IMR-90 (cell line): ENCODE data around the gene CEP72. TPM values are rescaled to one million over a fixed set of nuclear protein-coding genes. Genes with fewer than 3 reads are reported as not detected.

Experiments used
- ATAC-seq: fragments of 200-7000 bp; cut with Tn5 transposase; 2 replicates; pipeline ENCODE4 v1.9.1; 2020; ENCODE audit warnings: low read depth, mild to moderate bottlenecking, moderate library complexity
- BruUV-seq: library from RNA; stranded (reverse); fragments of 400-500 nt; replicated peaks from 2 replicates; lab custom pipeline; 2021; lab: Mats Ljungman, UMichigan
- CTCF ChIA-PET: fragments of 300-600 bp; formaldehyde crosslinking; extraction: SDS; loops from one replicate; lab custom pipeline; 2021; ENCODE audit warnings: antibody characterized with exemption; lab: Yijun Ruan, JAX
- POLR2A ChIA-PET: fragments of 300-600 bp; sonication (Branson Sonifier 250); formaldehyde crosslinking; loops from one replicate; lab custom pipeline; 2022; ENCODE audit warnings: antibody characterized with exemption; ENCODE audit not compliant: unreplicated experiment; lab: Charles Lee
- DNase-seq: peaks from one replicate; pipeline ENCODE4 v3.0.0; 2013
- H2AFZ ChIP-seq: replicated peaks from 2 replicates; pipeline ENCODE3; 2013; ENCODE audit warnings: low read length, mild to moderate bottlenecking; ENCODE audit not compliant: poor library complexity
- H2AK5ac ChIP-seq: 2 replicates; pipeline ENCODE4 v1.6.1; 2013; ENCODE audit warnings: low read depth, low read length, inconsistent platforms
- H2AK9ac ChIP-seq: replicated peaks from 2 replicates; pipeline ENCODE3; 2013; ENCODE audit warnings: mild to moderate bottlenecking, low read depth, low read length, moderate library complexity; ENCODE audit not compliant: poor library complexity
- H2BK120ac ChIP-seq: 2 replicates; pipeline ENCODE4 v1.6.1; 2013; ENCODE audit warnings: low read depth, low read length, inconsistent platforms
- H2BK15ac ChIP-seq: 3 replicates; pipeline ENCODE4 v1.6.1; 2013; ENCODE audit warnings: low read depth, low read length, inconsistent platforms
- H2BK20ac ChIP-seq: 2 replicates; pipeline ENCODE4 v1.6.1; 2013; ENCODE audit warnings: low read depth, mild to moderate bottlenecking, inconsistent platforms, low read length, moderate library complexity
- H2BK5ac ChIP-seq: 2 replicates; pipeline ENCODE4 v1.6.1; 2013; ENCODE audit warnings: mild to moderate bottlenecking, low read depth, low read length, inconsistent platforms; ENCODE audit not compliant: poor library complexity, severe bottlenecking
- H3K14ac ChIP-seq: replicated peaks from 2 replicates; pipeline ENCODE4 v1.6.1; 2013; ENCODE audit warnings: low read depth, low read length, inconsistent platforms
- H3K18ac ChIP-seq: 2 replicates; pipeline ENCODE4 v1.6.1; 2013; ENCODE audit warnings: low read depth, low read length, control low read depth
- H3K23ac ChIP-seq: 2 replicates; pipeline ENCODE4 v1.6.1; 2013; ENCODE audit warnings: low read depth, low read length, inconsistent platforms
- H3K27ac ChIP-seq: 2 replicates; pipeline ENCODE4 v1.5.1; 2013; ENCODE audit warnings: mild to moderate bottlenecking, control low read depth, low read length; ENCODE audit not compliant: insufficient read depth
- H3K27me3 ChIP-seq: 2 replicates; pipeline ENCODE4 v1.6.1; 2013; ENCODE audit warnings: low read length; ENCODE audit not compliant: control insufficient read depth, insufficient read depth
- H3K36me3 ChIP-seq: 2 replicates; pipeline ENCODE4 v1.6.1; 2013; ENCODE audit warnings: low read length, mixed read lengths; ENCODE audit not compliant: control insufficient read depth, insufficient read depth
- H3K4ac ChIP-seq: 2 replicates; pipeline ENCODE4 v1.6.1; 2013; ENCODE audit warnings: low read depth, low read length, inconsistent platforms
- H3K4me1 ChIP-seq: 2 replicates; pipeline ENCODE4 v1.6.1; 2013; ENCODE audit warnings: low read length, mixed read lengths; ENCODE audit not compliant: control insufficient read depth, insufficient read depth
- H3K4me2 ChIP-seq: 2 replicates; pipeline ENCODE4 v1.6.1; 2013; ENCODE audit warnings: low read depth, mild to moderate bottlenecking, control low read depth, low read length, moderate library complexity
- H3K4me3 ChIP-seq: 2 replicates; pipeline ENCODE4 v1.5.1; 2013; ENCODE audit warnings: low read depth, mild to moderate bottlenecking, control low read depth, low read length, moderate library complexity; ENCODE audit not compliant: insufficient read depth
- H3K56ac ChIP-seq: 2 replicates; pipeline ENCODE4 v1.6.1; 2013; ENCODE audit warnings: low read length, inconsistent platforms; ENCODE audit not compliant: insufficient read depth; ENCODE audit errors: extremely low read depth
- H3K79me1 ChIP-seq, 2 experiments: 2 replicates each; pipeline ENCODE4 v1.6.1; 2013; ENCODE audit warnings: low read length in 2 of 2, inconsistent platforms in 1 of 2, low read depth in 1 of 2
- H3K9ac ChIP-seq: 2 replicates; pipeline ENCODE4 v1.6.1; 2013; ENCODE audit warnings: low read depth, low read length, control low read depth
- H3K9me1 ChIP-seq: 2 replicates; pipeline ENCODE4 v1.6.1; 2013; ENCODE audit warnings: low read length, inconsistent platforms; ENCODE audit not compliant: insufficient read depth
- H3K9me3 ChIP-seq: 2 replicates; pipeline ENCODE4 v1.6.1; 2013; ENCODE audit warnings: low read length; ENCODE audit not compliant: control insufficient read depth, insufficient read depth
- H4K20me1 ChIP-seq: 2 replicates; pipeline ENCODE4 v1.6.1; 2013; ENCODE audit warnings: low read length, inconsistent platforms; ENCODE audit not compliant: insufficient read depth
- H4K5ac ChIP-seq: 2 replicates; pipeline ENCODE4 v1.6.1; 2013; ENCODE audit warnings: mild to moderate bottlenecking, low read depth, low read length, control low read depth
- H4K8ac ChIP-seq, 2 experiments: 2 replicates each; pipeline ENCODE4 v1.6.1; 2013; ENCODE audit warnings: low read depth in 2 of 2, low read length in 2 of 2, control low read depth in 1 of 2, inconsistent platforms in 1 of 2
- H4K91ac ChIP-seq: 2 replicates; pipeline ENCODE4 v1.6.1; 2013; ENCODE audit warnings: low read depth, low read length, inconsistent platforms; ENCODE audit not compliant: insufficient read depth
- CHD1 ChIP-seq: IDR thresholded peaks from 2 replicates; pipeline ENCODE4 v1.6.1; 2012; ENCODE audit warnings: low read depth, low read length, improper control_type of control experiment
- FOS ChIP-seq: fragments of 150-350 bp; IDR thresholded peaks from 2 replicates; pipeline ENCODE4 v1.6.1; 2016; ENCODE audit warnings: low read depth, low read length
- WGBS, 2 experiments: methylation state at CpG; one replicate each; pipeline versions ENCODE4 v1.1.5 to v1.1.7; 2013; ENCODE audit warnings: missing lambda C conversion rate in 2 of 2; ENCODE audit not compliant: insufficient read length in 1 of 2; ENCODE audit errors: extremely low coverage in 2 of 2; 5-methylcytosine and 5-hydroxymethylcytosine counted together
- dilution Hi-C: fragments of 300-500 bp; cut with HindIII; formaldehyde crosslinking; loops from one replicate; pipeline ENCODE4 v1.14.3; 2018; ENCODE audit warnings: low sequenced_read_pairs; ENCODE audit not compliant: unreplicated experiment
- in situ Hi-C: fragments of 300-500 bp; cut with MboI; formaldehyde crosslinking; loops from 3 replicates; pipeline ENCODE4 v1.14.3; 2019; ENCODE audit warnings: low sequenced_read_pairs, inconsistent platforms, mixed read lengths
- intact Hi-C: fragments of 100-400 bp; cut with micrococcal nuclease; formaldehyde crosslinking; loops from 2 replicates; pipeline ENCODE4 v1.10.0; 2022
- polyA plus RNA-seq, 3 experiments: library from polyadenylated mRNA; depleted of rRNA; stranded (reverse); fragments of >200 nt; gene quantifications; 2 replicates each; pipeline ENCODE4 v1.2.3, GENCODE V29; 2012; ENCODE audit warnings: low replicate concordance in 1 of 3
- total RNA-seq: library from RNA; depleted of rRNA; stranded (reverse); fragments of >200 nt; gene quantifications from 2 replicates; pipeline ENCODE4 v1.2.3, GENCODE V29; 2012

Gene CEP72
- total and polyA plus RNA-seq, 2 of the 4 experiments (the other 2 are of a cell fraction), result 2.9 to 4.3 TPM

DNA sequence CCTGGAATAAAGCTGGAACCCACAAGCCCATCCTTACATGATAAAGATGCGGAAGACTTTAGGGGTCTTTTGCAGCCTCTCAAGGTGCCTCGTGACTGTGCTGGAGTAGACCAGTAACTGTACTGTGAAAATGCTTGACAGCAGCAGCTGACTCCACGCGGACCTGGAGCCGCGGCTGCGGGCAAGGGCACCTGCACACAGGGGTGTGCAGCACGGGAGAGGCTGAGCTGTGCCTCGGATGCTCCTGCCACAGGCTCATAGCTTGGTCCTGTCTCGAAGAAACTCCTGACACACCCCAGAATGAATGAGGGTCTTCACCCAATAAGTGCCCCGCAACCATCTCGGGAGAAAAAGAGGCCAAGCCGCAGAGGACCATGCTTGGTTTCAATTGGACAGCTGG lies 40.3 kb upstream of the CEP72 start:
- Histone ChIP-seq H2AK5ac (no peak overlapping the region), H3K23ac (no peak overlapping the region), H3K4ac (no peak overlapping the region), H2BK120ac (no peak overlapping the region), H3K9ac (no peak overlapping the region), H3K18ac (no peak overlapping the region), H3K14ac (no peak overlapping the region), H4K91ac (no peak overlapping the region), H3K79me1 (no peaks in the 10 kb centered on the region), H2AK9ac (no peak overlapping the region), H2BK5ac (no peak overlapping the region), H4K20me1 (no peaks in the 10 kb centered on the region), H2BK15ac (no peak overlapping the region), H3K9me1 (no peaks in the 10 kb centered on the region), H3K9me3 (peaks cover 5% of the 10 kb centered on the region), H3K4me2 (no peak overlapping the region), H3K27ac (no peak overlapping the region), H3K4me3 (no peak overlapping the region), H3K4me1 (no peaks in the 10 kb centered on the region), H4K8ac (no peak overlapping the region), H2AFZ (no peak overlapping the region), H3K36me3 (no peaks in the 10 kb centered on the region), H2BK20ac (no peak overlapping the region), H3K27me3 (peaks cover 56% of the 10 kb centered on the region), H4K5ac (no peak overlapping the region), H3K56ac (no peak overlapping the region)
- intact Hi-C loops, result no loop called here
- 85% methylated on average over 7 of the region's 13 CpGs; no CpG with 5 or more reads in 1 of the 2 experiments for WGBS, 2 experiments
- BruUV-seq, result no TSS peak
- ChIA-PET CTCF (interaction anchor here (0.7 kb wide), 1 partner anchor 14 kb away, joined by 3 read pairs; no protein-coding TSS in a partner anchor), POLR2A (no interaction called here)
- TF ChIP-seq CHD1 (no peak), FOS (no peak)
- dilution Hi-C loops, result no loop called here
- DNase-seq (no peak), ATAC-seq (no peak)
- in situ Hi-C loops, result no loop called here
